GM18526 (cell line): Measurements from ENCODE around the gene SEC24D.

Source experiments
- POLR2A ChIP-seq: IDR thresholded peaks from 3 replicates; pipeline ENCODE4 v1.6.1; 2011; ENCODE audit not compliant: insufficient read length; ENCODE audit errors: extremely low read depth

The SEC24D gene

GRCh38 chr4:118765399-118765798 lies 70.5 kb downstream of the SEC24D start:
- TF ChIP-seq POLR2A = no peak

- TF ChIP-seq POLR2A = no peak
Observed at GRCh38 chr4:118762730-118763477, 73.0 kb downstream of the SEC24D start.

- TF ChIP-seq POLR2A = no peak
Observed at GRCh38 chr4:118762155-118762554, 73.8 kb downstream of the SEC24D start.

GRCh38 chr4:118761397-118762016 lies 74.4 kb downstream of the SEC24D start:
- TF ChIP-seq POLR2A = no peak

- no peak for TF ChIP-seq POLR2A
Observed at GRCh38 chr4:118760493-118760892, 75.4 kb downstream of the SEC24D start.

GRCh38 chr4:118760092-118760491 lies 75.8 kb downstream of the SEC24D start:
- TF ChIP-seq POLR2A = no peak

- TF ChIP-seq POLR2A = no peak
Observed at GRCh38 chr4:118759481-118759880, 76.4 kb downstream of the SEC24D start.

GRCh38 chr4:118758293-118758692 lies 77.6 kb downstream of the SEC24D start:
- TF ChIP-seq POLR2A = no peak

GRCh38 chr4:118757761-118758251 lies 78.1 kb downstream of the SEC24D start:
- TF ChIP-seq POLR2A = no peak

- TF ChIP-seq POLR2A = no peak
Observed at GRCh38 chr4:118756958-118757357, 79.0 kb downstream of the SEC24D start.

- TF ChIP-seq POLR2A = no peak
Observed at GRCh38 chr4:118756429-118756828, 79.5 kb downstream of the SEC24D start.

- no peak for TF ChIP-seq POLR2A
Observed at GRCh38 chr4:118755438-118756226, 80.3 kb downstream of the SEC24D start.

- no peak for TF ChIP-seq POLR2A
Observed at GRCh38 chr4:118754890-118755289, 81.0 kb downstream of the SEC24D start.

- TF ChIP-seq POLR2A = no peak
Observed at GRCh38 chr4:118753685-118754084, 82.2 kb downstream of the SEC24D start.

GRCh38 chr4:118753096-118753495 lies 82.8 kb downstream of the SEC24D start:
- no peak for TF ChIP-seq POLR2A

- TF ChIP-seq POLR2A = no peak
Observed at GRCh38 chr4:118752551-118752950, 83.4 kb downstream of the SEC24D start.
